Pancreas (tissue), 10 donors: ENCODE measurements around the gene POU6F2. TPM values are rescaled to one million over a fixed set of nuclear protein-coding genes. Genes with fewer than 3 reads are reported as not detected.
"Not testable (repeated sequence)": the region's sequence is repeated elsewhere in the genome, so short reads cannot be mapped to it uniquely, and the experiment has no call there.

Experiments used
- ATAC-seq, 4 donors: fragments of 200-7000 bp; cut with Tn5 transposase; one replicate each; pipeline versions ENCODE4 v1.8.0 to v1.9.1; 2020; ENCODE audit warnings: mild to moderate bottlenecking in 4 of 4, moderate library complexity in 4 of 4
- DNase-seq, 6 donors: peaks; one replicate each; pipeline ENCODE4 v3.0.0-alpha.2; 2020
- FAIRE-seq: peaks from 2 replicates; lab custom pipeline; 2012; peaks lifted over from hg19 to GRCh38; lab: Jason Lieb, UNC
- H3K27ac ChIP-seq, 4 donors: fragments of 200-600 bp; sonication (generic); 1 replicate in 3 of 4; 2 replicates in 1 of 4; pipeline versions ENCODE4 v1.5.0 to v1.8.0; 2020
- H3K27me3 ChIP-seq, 4 donors: fragments of 200-600 bp; one replicate each; pipeline ENCODE4 v1.8.0; 2021
- H3K36me3 ChIP-seq, 3 donors: fragments of 200-600 bp; sonication (generic) in 1 of 3; one replicate each; pipeline versions ENCODE4 v1.5.0 to v1.8.0; 2020 to 2021
- H3K4me1 ChIP-seq, 3 donors: fragments of 200-600 bp; one replicate each; pipeline ENCODE4 v1.8.0; 2021
- H3K4me3 ChIP-seq, 4 donors: fragments of 200-600 bp; sonication (generic) in 2 of 4; one replicate each; pipeline versions ENCODE4 v1.5.0 to v1.8.0; 2020 to 2021
- H3K9me3 ChIP-seq, 4 donors: fragments of 200-600 bp; one replicate each; pipeline ENCODE4 v1.8.0; 2021
- WGBS, 2 donors: extraction: QIAGEN DNeasy Blood & Tissue Kit; methylation state at CpG; one replicate each; pipeline ENCODE4 v1.1.7; 2013; 5-methylcytosine and 5-hydroxymethylcytosine counted together
- intact Hi-C, 3 donors: fragments of 100-400 bp; cut with DNase I; formaldehyde crosslinking; loops; one replicate each; pipeline versions ENCODE4 v1.11.1 to v1.14.2; 2022
- polyA plus RNA-seq, 2 donors: library from polyadenylated mRNA; stranded (reverse); fragments of 200-250 nt; gene quantifications; one replicate each; pipeline ENCODE4 v1.2.3, GENCODE V29; 2013
- total RNA-seq, 6 donors: library from RNA; stranded (reverse); fragmentation: NEBNext Ultra II Directional in 4 of 6; extraction: Animal tissue kit (Norgen Biotek cat#: 25700) in 4 of 6; gene quantifications; one replicate each; pipeline versions ENCODE4 v1.2.1 to v1.2.4, GENCODE V29; 2021 to 2023
- TF ChIP-seq, protein P1 (sequence below), 4 donors: fragments of 200-600 bp; sonication (generic) in 3 of 4; IDR thresholded peaks; one replicate each; pipeline versions ENCODE4 v1.5.0 to v1.8.0; 2021; ENCODE audit warnings: antibody characterized with exemption in 4 of 4
- donor health status: healthy with polysubstance abuse.
- donor health status: DM: no; HTN: no; CAD: no; lungs with moderate emphysema.
- donor health status: DM: no; HTN: no; CAD: no.
- donor health status: control.
- donor health status: control.
- donor health status: Bipolar disorder and iron deficiency.
- donor health status: DM: yes; HTN: yes; CAD: no.
- donor health status: DM: no; HTN: no; CAD: no.
- donor health status: DM: no; HTN: no; CAD: no.
- donor health status: DM: yes; HTN: yes; CAD: no.

The POU6F2 gene
- total and polyA plus RNA-seq, 8 donors: 1.3 to 4.2 (median 2.4) TPM

GRCh38 chr7:38940774-38941173 lies 36.9 kb upstream of the POU6F2 start:
- no peaks in the 10 kb centered on the region for H3K4me1 ChIP-seq
- FAIRE-seq (no peak), DNase-seq (no peak), ATAC-seq (no peak)
- no peaks in the 10 kb centered on the region for H3K9me3 ChIP-seq
- WGBS, 2 donors: 87% methylated on average over 3 of the region's 3 CpGs
- H3K36me3 ChIP-seq: no peaks in the 10 kb centered on the region
- intact Hi-C loops: no loop called here
- no peak overlapping the region for H3K27ac ChIP-seq
- no peak overlapping the region for H3K4me3 ChIP-seq
- TF ChIP-seq, protein P1, sequence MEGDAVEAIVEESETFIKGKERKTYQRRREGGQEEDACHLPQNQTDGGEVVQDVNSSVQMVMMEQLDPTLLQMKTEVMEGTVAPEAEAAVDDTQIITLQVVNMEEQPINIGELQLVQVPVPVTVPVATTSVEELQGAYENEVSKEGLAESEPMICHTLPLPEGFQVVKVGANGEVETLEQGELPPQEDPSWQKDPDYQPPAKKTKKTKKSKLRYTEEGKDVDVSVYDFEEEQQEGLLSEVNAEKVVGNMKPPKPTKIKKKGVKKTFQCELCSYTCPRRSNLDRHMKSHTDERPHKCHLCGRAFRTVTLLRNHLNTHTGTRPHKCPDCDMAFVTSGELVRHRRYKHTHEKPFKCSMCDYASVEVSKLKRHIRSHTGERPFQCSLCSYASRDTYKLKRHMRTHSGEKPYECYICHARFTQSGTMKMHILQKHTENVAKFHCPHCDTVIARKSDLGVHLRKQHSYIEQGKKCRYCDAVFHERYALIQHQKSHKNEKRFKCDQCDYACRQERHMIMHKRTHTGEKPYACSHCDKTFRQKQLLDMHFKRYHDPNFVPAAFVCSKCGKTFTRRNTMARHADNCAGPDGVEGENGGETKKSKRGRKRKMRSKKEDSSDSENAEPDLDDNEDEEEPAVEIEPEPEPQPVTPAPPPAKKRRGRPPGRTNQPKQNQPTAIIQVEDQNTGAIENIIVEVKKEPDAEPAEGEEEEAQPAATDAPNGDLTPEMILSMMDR (IDR thresholded peaks at IDR 0.05): no peak
- H3K27me3 ChIP-seq: no peaks in the 10 kb centered on the region

- DNase-seq (no peak), ATAC-seq (no peak), FAIRE-seq (no peak)
- Histone ChIP-seq H3K27ac (no peak overlapping the region), H3K9me3 (no peaks in the 10 kb centered on the region), H3K27me3 (no peaks in the 10 kb centered on the region), H3K36me3 (no peaks in the 10 kb centered on the region), H3K4me3 (no peak overlapping the region), H3K4me1 (no peaks in the 10 kb centered on the region)
- intact Hi-C loops: no loop called here
- WGBS, 2 donors: 68 to 81% methylated on average over 4 of the region's 4 CpGs
- TF ChIP-seq, protein P1 (IDR thresholded peaks at IDR 0.05): no peak
Observed at GRCh38 chr7:38942431-38943051, 35.2 kb upstream of the POU6F2 start.

- H3K4me3 ChIP-seq, FAIRE-seq, DNase-seq, H3K27ac ChIP-seq, ATAC-seq, H3K9me3 ChIP-seq, H3K4me1 ChIP-seq, intact Hi-C loops, H3K27me3 ChIP-seq, H3K36me3 ChIP-seq: not testable (repeated sequence)
- WGBS, 2 donors: 76 to 87% methylated on average over 4 of the region's 4 CpGs
Observed at GRCh38 chr7:38947541-38947940, 30.2 kb upstream of the POU6F2 start.

GRCh38 chr7:38950309-38950708 lies 27.4 kb upstream of the POU6F2 start:
- Histone ChIP-seq H3K36me3 (no peaks in the 10 kb centered on the region), H3K27ac (no peak overlapping the region), H3K9me3 (no peaks in the 10 kb centered on the region), H3K4me1 (no peaks in the 10 kb centered on the region), H3K27me3 (no peaks in the 10 kb centered on the region), H3K4me3 (no peak overlapping the region)
- intact Hi-C loops: no loop called here
- no peak for FAIRE-seq
- DNase-seq: no peak
- 83 to 94% methylated on average over 1 of the region's 1 CpG for WGBS, 2 donors
- TF ChIP-seq, protein P1 (IDR thresholded peaks at IDR 0.05): no peak
- no peak for ATAC-seq

- no peak overlapping the region for H3K27ac ChIP-seq
- H3K9me3 ChIP-seq: no peaks in the 10 kb centered on the region
- no peaks in the 10 kb centered on the region for H3K36me3 ChIP-seq
- 73 to 83% methylated on average over 6 of the region's 6 CpGs for WGBS, 2 donors
- no peak for DNase-seq
- no peak for ATAC-seq
- FAIRE-seq: no peak
- no peak overlapping the region for H3K4me3 ChIP-seq
- no peaks in the 10 kb centered on the region for H3K4me1 ChIP-seq
- H3K27me3 ChIP-seq: no peaks in the 10 kb centered on the region
- intact Hi-C loops: no loop called here
- TF ChIP-seq, protein P1 (IDR thresholded peaks at IDR 0.05): no peak
Observed at GRCh38 chr7:38951213-38951612, 26.5 kb upstream of the POU6F2 start.
